Germinal center (tissue), 1 donor: ENCODE measurements around the gene LCN10.
"Not testable (repeated sequence)": the region's sequence is repeated elsewhere in the genome, so short reads cannot be mapped to it uniquely, and the experiment has no call there.

Experiments used
- DNase-seq: peaks from one replicate; pipeline ENCODE4 v3.0.0; 2012; ENCODE audit warnings: mixed read lengths, low spot score

The LCN10 gene

DNA sequence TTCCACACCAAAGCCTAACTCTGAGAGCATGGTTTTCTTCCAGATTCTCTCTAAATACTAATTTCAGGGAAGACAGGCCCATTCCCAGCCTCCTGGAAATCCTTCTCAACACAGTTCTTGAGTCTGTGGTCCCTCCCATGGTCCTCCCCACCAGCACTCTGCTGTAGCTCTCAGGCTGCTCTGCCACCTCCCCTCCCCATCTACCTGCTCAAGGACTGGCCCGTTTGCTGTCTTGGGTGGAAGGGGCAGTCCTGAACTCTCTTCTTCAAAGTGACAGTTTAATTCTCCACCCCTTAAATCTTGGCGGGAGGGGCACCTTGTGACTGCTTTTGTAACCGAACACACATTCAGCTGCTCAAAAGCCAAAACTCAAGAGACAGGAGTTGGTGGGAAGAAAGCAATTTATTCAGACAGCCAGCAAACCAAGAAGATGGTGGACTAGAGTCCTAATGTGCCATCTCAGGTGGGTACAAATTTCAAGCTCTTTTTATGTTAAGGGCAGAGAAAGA lies 29.2 kb upstream of the LCN10 start:
- DNase-seq, result no peak

DNA sequence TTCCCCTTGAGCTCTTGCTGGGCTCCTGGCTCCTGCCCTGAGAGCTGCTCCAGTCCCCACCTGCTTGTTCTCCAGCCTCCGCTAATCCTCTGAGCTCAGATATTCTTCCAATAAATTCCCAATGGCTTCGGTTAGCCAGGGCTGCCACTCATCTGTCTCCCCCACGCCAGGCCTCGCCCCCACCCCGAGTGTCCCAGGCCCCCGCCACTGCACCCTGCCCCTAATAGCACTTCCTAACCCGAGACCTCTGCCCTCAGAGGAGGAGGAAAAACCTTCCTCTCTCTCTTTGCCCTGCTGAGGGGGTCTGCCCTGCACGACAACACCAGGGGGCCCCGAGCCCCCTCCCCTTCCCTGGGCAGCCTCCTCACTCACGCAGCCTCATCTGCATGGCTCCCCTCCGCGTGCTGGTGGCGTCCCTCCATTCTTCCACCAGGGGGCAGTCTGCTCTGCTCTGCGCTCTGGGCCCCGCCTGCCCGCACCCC lies 27.0 kb upstream of the LCN10 start:
- DNase-seq, result peak; percentile 74

DNA sequence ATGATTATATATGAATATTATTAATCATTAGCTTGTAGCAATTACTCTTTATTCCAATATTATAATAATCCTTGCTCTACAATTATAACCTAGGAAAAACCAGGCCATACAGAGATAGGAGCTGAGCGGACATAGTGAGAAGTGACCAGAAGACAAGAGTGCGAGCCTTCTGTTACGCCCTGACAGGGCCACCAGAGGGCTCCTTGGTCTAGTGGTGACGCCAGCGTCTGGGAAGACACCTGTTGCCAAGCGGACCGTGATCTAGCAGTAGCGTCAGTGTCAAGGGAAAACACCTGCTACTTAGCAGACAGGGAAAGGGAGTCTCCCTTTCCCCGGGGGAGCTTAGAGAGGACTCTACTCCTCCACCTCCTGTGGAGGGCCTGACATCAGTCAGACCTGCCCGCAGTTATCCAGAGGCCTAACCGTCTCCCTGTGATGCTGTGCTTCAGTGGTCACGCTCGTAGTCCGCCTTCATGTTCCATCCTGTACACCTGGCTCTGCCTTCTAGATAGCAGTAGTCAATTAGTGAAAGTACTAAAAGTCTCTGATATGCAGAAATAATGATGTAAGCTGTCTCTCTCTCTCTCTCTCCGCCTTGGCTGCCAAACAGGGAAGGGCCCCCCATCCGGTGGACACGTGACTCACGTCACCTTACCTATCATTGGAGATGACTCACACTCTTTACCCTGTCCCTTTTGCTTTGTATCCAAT lies 23.8 kb upstream of the LCN10 start:
- DNase-seq, result not testable (repeated sequence)

GRCh38 chr9:136765745-136766409 lies 23.1 kb upstream of the LCN10 start:
- DNase-seq, result not testable (repeated sequence)

GRCh38 chr9:136765041-136765440 lies 22.3 kb upstream of the LCN10 start:
- DNase-seq, result no peak

- no peak for DNase-seq
Observed at GRCh38 chr9:136764301-136764891, 21.7 kb upstream of the LCN10 start, which contains the start of gene LCN15. TSS of gene LCN15 (minus strand) at chr9:136764518. CDS start at chr9:136764488, 30 bp downstream.

- DNase-seq, result no peak
Observed at GRCh38 chr9:136763649-136764035, 20.9 kb upstream of the LCN10 start.

- peak; percentile 79 for DNase-seq
Observed at GRCh38 chr9:136762915-136763648, 20.3 kb upstream of the LCN10 start.

DNA sequence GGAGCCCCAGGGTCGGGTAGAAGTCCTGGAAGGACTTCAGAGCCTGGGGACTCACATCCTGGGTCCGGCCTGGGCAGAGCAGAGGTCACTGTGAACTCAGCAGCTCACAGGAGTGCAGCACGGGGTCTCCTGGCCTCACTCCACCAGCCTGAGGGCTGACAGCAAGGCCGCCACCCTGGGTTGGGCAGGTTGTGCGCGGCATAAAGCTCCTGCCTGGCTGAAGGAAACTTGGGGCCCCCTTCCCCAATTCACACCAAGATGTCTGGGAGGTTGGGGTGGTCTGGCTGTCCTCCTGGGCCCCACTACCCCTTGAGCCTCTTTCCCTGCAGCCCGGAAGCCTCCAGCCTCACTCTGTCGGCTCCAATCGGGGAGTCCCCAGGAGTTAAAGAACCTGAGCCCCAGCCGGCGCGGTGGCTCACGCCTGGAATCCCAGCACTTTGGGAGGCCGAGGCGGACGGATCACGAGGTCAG lies 19.5 kb upstream of the LCN10 start:
- DNase-seq, result no peak

GRCh38 chr9:136761545-136761981 lies 18.8 kb upstream of the LCN10 start:
- DNase-seq, result no peak

DNA sequence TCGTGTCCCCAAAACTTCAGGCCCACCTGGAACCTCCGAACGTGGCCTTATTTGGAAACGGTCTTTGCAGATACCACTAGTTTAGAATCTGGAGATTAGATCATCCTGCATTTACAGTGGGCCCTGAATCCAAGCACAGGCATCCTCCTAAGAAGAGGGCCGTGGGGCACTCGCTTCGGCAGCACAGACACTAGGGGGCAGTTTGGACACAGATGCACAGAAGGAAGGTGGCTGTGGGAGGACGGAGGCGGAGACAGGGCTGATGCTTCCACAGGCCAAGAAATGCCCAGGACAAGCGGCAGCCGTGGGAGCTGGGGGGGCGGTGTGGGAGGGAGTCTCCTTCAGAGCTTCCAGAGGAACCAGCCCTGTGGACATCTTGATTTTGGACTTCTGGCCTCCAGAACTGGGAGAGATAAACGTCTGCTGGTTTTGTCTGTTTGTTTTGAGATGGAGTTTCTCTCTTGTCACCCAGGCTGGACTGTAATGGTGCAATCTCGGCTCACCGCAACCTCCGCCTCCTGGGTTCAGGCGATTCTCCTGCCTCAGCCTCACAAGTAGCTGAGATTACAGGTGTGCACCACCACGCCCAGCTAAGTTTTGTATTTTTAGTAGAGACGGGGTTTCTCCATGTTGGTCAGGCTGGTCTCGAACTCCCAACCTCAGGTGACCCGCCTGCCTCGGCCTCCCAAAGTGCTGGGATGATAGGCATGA lies 18.2 kb upstream of the LCN10 start:
- DNase-seq, result peak; percentile 40

- DNase-seq, result no peak
Observed at GRCh38 chr9:136760424-136760823, 17.7 kb upstream of the LCN10 start.

- no peak for DNase-seq
Observed at GRCh38 chr9:136759436-136760325, 16.9 kb upstream of the LCN10 start.

- DNase-seq, result no peak
Observed at GRCh38 chr9:136759001-136759400, 16.3 kb upstream of the LCN10 start.

- no peak for DNase-seq
Observed at GRCh38 chr9:136757751-136758140, 15.0 kb upstream of the LCN10 start.

- DNase-seq, result no peak
Observed at GRCh38 chr9:136757328-136757727, 14.6 kb upstream of the LCN10 start.

- no peak for DNase-seq
Observed at GRCh38 chr9:136756836-136757235, 14.1 kb upstream of the LCN10 start.

GRCh38 chr9:136756134-136756438 lies 13.3 kb upstream of the LCN10 start:
- DNase-seq, result no peak

- not testable (repeated sequence) for DNase-seq
Observed at GRCh38 chr9:136755302-136756133, 12.8 kb upstream of the LCN10 start.
